ENCODE measurements around the gene THRAP3.
"Not testable (repeated sequence)": the region's sequence is repeated elsewhere in the genome, so short reads cannot be mapped to it uniquely, and the experiment has no call there.

DNA sequence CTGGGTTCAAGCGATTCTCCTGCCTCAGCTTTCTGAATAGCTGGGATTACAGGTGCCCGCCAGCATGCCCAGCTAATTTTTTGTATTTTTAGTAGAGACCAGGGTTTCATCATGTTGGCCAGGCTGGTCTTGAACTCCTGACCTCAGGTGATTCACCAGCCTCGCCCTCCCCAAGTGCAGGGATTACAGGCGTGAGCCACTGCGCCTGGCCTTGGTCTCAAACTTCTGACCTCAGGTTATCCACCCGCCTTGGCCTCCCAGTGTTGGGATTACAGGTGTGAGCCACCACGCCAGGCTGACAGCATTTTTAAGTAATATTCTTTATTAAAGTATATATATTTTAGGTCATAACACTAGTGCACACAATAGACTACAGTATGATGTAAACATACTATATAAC, 2.3 kb upstream of the THRAP3 start:
- not testable (repeated sequence) for TF ChIP-seq POLR2AphosphoS5 (IDR thresholded peaks at IDR 0.05; ENCODE audit: control insufficient read depth, insufficient read depth, low read depth, low read length); POLR2A (conservative IDR thresholded peaks at IDR 0.05); TARDBP (IDR thresholded peaks at IDR 0.05); AFF1 (IDR thresholded peaks at IDR 0.05; ENCODE audit: low read depth in 1 of 2, partially characterized antibody in 2 of 2); DPF2 (IDR thresholded peaks at IDR 0.05); CTCF (IDR thresholded peaks at IDR 0.05 in 2 of 3, conservative IDR thresholded peaks at IDR 0.05 in 1 of 3; ENCODE audit: insufficient read depth in 2 of 3, low read depth in 1 of 3, low read length in 3 of 3); CTCFL (IDR thresholded peaks at IDR 0.05; ENCODE audit: borderline replicate concordance, insufficient read depth, low read depth, low read length, poor library complexity, severe bottlenecking)

Data from K562 (cell line).